BLaER1 treated with 17β-estradiol and CSF1 and Interleukin-3, amounts not matched to agents 10 nM and 100 nM (cell line): ENCODE results near the gene RAB5B.

Source experiments
- H3K27ac ChIP-seq, 11 experiments: shearing (Covaris generic); formaldehyde crosslinking; 2 replicates each; pipeline ENCODE4 v1.8.1; 2022
- H3K27me3 ChIP-seq, 11 experiments: shearing (Covaris generic); formaldehyde crosslinking; 2 replicates each; pipeline ENCODE4 v1.8.1; 2022
- H3K36me3 ChIP-seq, 11 experiments: shearing (Covaris generic); formaldehyde crosslinking; 2 replicates each; pipeline ENCODE4 v1.8.1; 2022
- H3K4me1 ChIP-seq, 10 experiments: shearing (Covaris generic); formaldehyde crosslinking; 2 replicates each; pipeline ENCODE4 v1.8.1; 2022
- H3K4me2 ChIP-seq, 11 experiments: shearing (Covaris generic); formaldehyde crosslinking; 2 replicates each; pipeline ENCODE4 v1.8.1; 2022
- H3K4me3 ChIP-seq, 10 experiments: shearing (Covaris generic); formaldehyde crosslinking; 2 replicates each; pipeline ENCODE4 v1.8.1; 2022
- H3K9ac ChIP-seq, 11 experiments: shearing (Covaris generic); formaldehyde crosslinking; 2 replicates each; pipeline ENCODE4 v1.8.1; 2022
- H3K9me3 ChIP-seq, 11 experiments: shearing (Covaris generic); formaldehyde crosslinking; replicated peaks in 1 of 11; 2 replicates each; pipeline ENCODE4 v1.8.1; 2022
- H4K20me1 ChIP-seq, 11 experiments: shearing (Covaris generic); formaldehyde crosslinking; 2 replicates each; pipeline ENCODE4 v1.8.1; 2022
- Cebpa-rat ChIP-seq, 11 experiments: shearing (Covaris generic); IDR thresholded peaks; 2 replicates each; pipeline ENCODE4 v1.8.1; 2022

The RAB5B gene

GRCh38 chr12:55930771-55931316 lies 43.0 kb upstream of the RAB5B start, which contains the start of gene DGKA:
DGKA (plus strand) TSS chr12:55931162; CDS start chr12:55936504, 5,342 bp downstream.
- TF ChIP-seq Cebpa-rat (IDR thresholded peaks at IDR 0.05): no peak
- Histone ChIP-seq H3K4me3 (peak within 1 kb of the TSS; percentile 77 to 95 (median 86)), H3K36me3 (peaks cover 0 to 15% (median 3%) of the 10 kb centered on the region in 11 experiments; a peak in 11 of 22 replicates), H4K20me1 (peaks cover 0 to 32% (median 0%) of the 10 kb centered on the region in 11 experiments; a peak in 6 of 22 replicates), H3K27me3 (no peaks in the 10 kb centered on the region), H3K4me2 (peak within 1 kb of the TSS; percentile 90 to 100 (median 97)), H3K9ac (peak within 1 kb of the TSS; percentile 88 to 97 (median 93)), H3K4me1 (peaks cover 57 to 78% (median 73%) of the 10 kb centered on the region in 10 experiments), H3K27ac (peak within 1 kb of the TSS; percentile 85 to 97 (median 93)), H3K9me3 (no peaks in the 10 kb centered on the region)

GRCh38 chr12:55931317-55931779 lies 42.5 kb upstream of the RAB5B start:
- Histone ChIP-seq H3K27me3 (no peaks in the 10 kb centered on the region), H3K9ac (peak overlapping the region; percentile 77 to 97 (median 90)), H3K9me3 (no peaks in the 10 kb centered on the region), H3K4me1 (peaks cover 52 to 74% (median 68%) of the 10 kb centered on the region in 10 experiments), H3K4me2 (peak overlapping the region; percentile 90 to 100 (median 97)), H4K20me1 (peaks cover 0 to 32% (median 0%) of the 10 kb centered on the region in 11 experiments; a peak in 6 of 22 replicates), H3K36me3 (peaks cover under 1 to 19% (median 4%) of the 10 kb centered on the region in 11 experiments; a peak in 16 of 22 replicates), H3K4me3 (peak overlapping the region; percentile 67 to 89 (median 79)), H3K27ac (peak overlapping the region; percentile 71 to 97 (median 91))
- TF ChIP-seq Cebpa-rat (IDR thresholded peaks at IDR 0.05): no peak

- H3K9ac ChIP-seq: peak overlapping the region; percentile 77 to 97 (median 90)
- H3K4me2 ChIP-seq: peak overlapping the region; percentile 90 to 100 (median 97)
- peaks cover 7 to 26% (median 10%) of the 10 kb centered on the region in 11 experiments; a peak in 20 of 22 replicates for H3K36me3 ChIP-seq
- TF ChIP-seq Cebpa-rat (IDR thresholded peaks at IDR 0.05): no peak
- peaks cover 51 to 74% (median 66%) of the 10 kb centered on the region in 10 experiments for H3K4me1 ChIP-seq
- no peaks in the 10 kb centered on the region for H3K27me3 ChIP-seq
- H3K27ac ChIP-seq: peak overlapping the region; percentile 71 to 97 (median 91)
- H3K9me3 ChIP-seq: no peaks in the 10 kb centered on the region
- H3K4me3 ChIP-seq: peak overlapping the region; percentile 67 to 89 (median 79)
- H4K20me1 ChIP-seq: peaks cover 0 to 36% (median 0%) of the 10 kb centered on the region in 11 experiments; a peak in 6 of 22 replicates
Measured at GRCh38 chr12:55931780-55932550, 41.9 kb upstream of the RAB5B start.

GRCh38 chr12:55932551-55932910 lies 41.3 kb upstream of the RAB5B start:
- H3K36me3 ChIP-seq: peaks cover 13 to 31% (median 15%) of the 10 kb centered on the region in 11 experiments; a peak in 21 of 22 replicates
- H3K27me3 ChIP-seq: no peaks in the 10 kb centered on the region
- peaks cover 0 to 38% (median 0%) of the 10 kb centered on the region in 11 experiments; a peak in 6 of 22 replicates for H4K20me1 ChIP-seq
- H3K9ac ChIP-seq: peak overlapping the region; percentile 77 to 97 (median 90)
- peak overlapping the region; percentile 71 to 97 (median 91); a peak in 21 of 22 replicates for H3K27ac ChIP-seq
- H3K4me1 ChIP-seq: peaks cover 51 to 74% (median 66%) of the 10 kb centered on the region in 10 experiments
- no peaks in the 10 kb centered on the region for H3K9me3 ChIP-seq
- no peak for TF ChIP-seq Cebpa-rat (IDR thresholded peaks at IDR 0.05)
- H3K4me2 ChIP-seq: peak overlapping the region; percentile 90 to 100 (median 97)
- peak overlapping the region; percentile 67 to 89 (median 79) for H3K4me3 ChIP-seq

DNA sequence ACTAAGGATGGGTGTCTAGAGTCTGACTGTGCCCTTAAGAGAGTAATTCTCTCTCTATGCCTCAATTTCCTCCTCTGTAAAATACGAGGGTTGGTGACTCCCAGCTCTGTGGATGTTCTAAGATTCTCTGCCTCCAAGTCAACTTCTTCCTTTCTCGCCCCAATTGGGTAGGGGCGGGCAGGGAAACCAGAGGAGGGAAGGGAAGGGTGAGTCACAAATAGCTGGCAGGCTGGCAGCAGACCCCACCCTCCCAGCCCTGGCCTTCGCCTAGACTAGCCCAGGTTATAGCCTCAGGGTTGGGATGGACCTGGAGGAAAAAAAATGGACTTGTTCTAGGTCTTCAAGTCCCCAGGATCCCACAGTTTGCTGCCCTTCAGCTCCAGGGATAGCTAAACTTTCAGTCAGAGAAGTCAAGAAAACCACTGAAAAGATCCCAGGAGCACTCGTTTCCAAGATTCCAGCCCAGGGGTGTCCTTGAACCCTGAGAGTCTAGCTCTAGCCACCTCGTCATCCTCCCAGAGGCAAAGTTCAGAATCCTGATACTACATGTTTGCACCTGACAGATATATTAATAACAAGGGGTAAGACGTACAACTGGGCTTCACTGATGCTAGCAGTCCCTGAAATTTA lies 40.6 kb upstream of the RAB5B start:
- peaks cover 20 to 39% (median 23%) of the 10 kb centered on the region in 11 experiments for H3K36me3 ChIP-seq
- H3K4me1 ChIP-seq: peaks cover 51 to 71% (median 63%) of the 10 kb centered on the region in 10 experiments
- no peak for TF ChIP-seq Cebpa-rat (IDR thresholded peaks at IDR 0.05)
- peaks cover 0 to 38% (median 0%) of the 10 kb centered on the region in 11 experiments; a peak in 6 of 22 replicates for H4K20me1 ChIP-seq
- H3K9me3 ChIP-seq: no peaks in the 10 kb centered on the region
- peak overlapping the region; percentile 90 to 100 (median 97) for H3K4me2 ChIP-seq
- H3K27ac ChIP-seq: peak overlapping the region; percentile 41 to 97 (median 91); a peak in 18 of 22 replicates
- H3K9ac ChIP-seq: peak overlapping the region; percentile 77 to 97 (median 90); a peak in 18 of 22 replicates
- peak overlapping the region in 9 of 10 experiments; percentile 77 to 89 (median 79); a peak in 17 of 20 replicates for H3K4me3 ChIP-seq
- H3K27me3 ChIP-seq: no peaks in the 10 kb centered on the region

- no peaks in the 10 kb centered on the region for H3K27me3 ChIP-seq
- H3K27ac ChIP-seq: peak overlapping the region in 4 of 11 experiments; percentile 8 to 34 (median 25); a peak in 3 of 22 replicates
- H3K4me1 ChIP-seq: peaks cover 44 to 63% (median 56%) of the 10 kb centered on the region in 10 experiments
- peak overlapping the region in 5 of 10 experiments; percentile 4 to 89 (median 89); a peak in 5 of 20 replicates for H3K4me3 ChIP-seq
- peaks cover 0 to 38% (median 0%) of the 10 kb centered on the region in 11 experiments; a peak in 6 of 22 replicates for H4K20me1 ChIP-seq
- peaks cover 27 to 47% (median 31%) of the 10 kb centered on the region in 11 experiments for H3K36me3 ChIP-seq
- TF ChIP-seq Cebpa-rat (IDR thresholded peaks at IDR 0.05): peak in 4 of 11 experiments; percentile 25 to 68 (median 38); a peak in 2 of 22 replicates
- H3K9me3 ChIP-seq: no peaks in the 10 kb centered on the region
- H3K4me2 ChIP-seq: peak overlapping the region; percentile 90 to 100 (median 97)
- peak overlapping the region in 6 of 11 experiments; percentile 6 to 91 (median 30); a peak in 4 of 22 replicates for H3K9ac ChIP-seq
Measured at GRCh38 chr12:55933799-55934742, 39.8 kb upstream of the RAB5B start.

DNA sequence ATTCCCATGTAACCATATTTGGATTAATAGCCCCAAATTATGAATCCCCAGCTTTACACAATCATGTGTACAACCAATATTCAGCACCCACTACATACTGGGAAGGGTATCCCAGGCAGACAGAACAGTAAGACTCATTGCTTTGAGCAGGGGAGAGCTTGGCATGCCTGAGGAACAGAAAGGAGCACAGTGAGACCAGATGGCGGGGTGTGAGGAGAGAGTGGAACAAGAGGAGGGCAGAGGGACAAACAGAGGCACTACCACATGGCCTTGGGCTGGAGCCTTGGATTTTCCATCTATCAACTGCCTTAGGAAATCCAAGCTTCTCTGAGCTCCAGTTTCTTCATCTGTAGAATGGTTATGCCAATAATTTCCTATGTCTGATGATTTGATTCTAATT lies 39.1 kb upstream of the RAB5B start:
- Histone ChIP-seq H3K4me1 (peaks cover 40 to 63% (median 51%) of the 10 kb centered on the region in 10 experiments), H3K27me3 (no peaks in the 10 kb centered on the region), H4K20me1 (peaks cover 0 to 38% (median 0%) of the 10 kb centered on the region in 11 experiments; a peak in 6 of 22 replicates), H3K4me3 (no peak overlapping the region), H3K36me3 (peaks cover 30 to 54% (median 38%) of the 10 kb centered on the region in 11 experiments), H3K27ac (0 out of 22 replicates have a peak overlapping the region, but pooled peaks of 1 of the 11 experiments have one; percentile 35), H3K9me3 (no peaks in the 10 kb centered on the region), H3K9ac (peak overlapping the region in 1 of 11 experiments; percentile 19; a peak in 1 of 22 replicates), H3K4me2 (peak overlapping the region; percentile 90 to 100 (median 97); a peak in 21 of 22 replicates)
- TF ChIP-seq Cebpa-rat (IDR thresholded peaks at IDR 0.05): no peak
